GM12874 (cell line): ENCODE results near the gene LHX5.

Source experiments
- TF ChIP-seq, protein P1 (sequence below): IDR thresholded peaks from 2 replicates; pipeline ENCODE4 v1.5.1; 2011; ENCODE audit warnings: low read depth, mild to moderate bottlenecking, control low read depth, low read length, moderate library complexity; ENCODE audit not compliant: insufficient read depth

Gene LHX5

GRCh38 chr12:113440947-113441782 lies 30.5 kb downstream of the LHX5 start:
- TF ChIP-seq, protein P1, sequence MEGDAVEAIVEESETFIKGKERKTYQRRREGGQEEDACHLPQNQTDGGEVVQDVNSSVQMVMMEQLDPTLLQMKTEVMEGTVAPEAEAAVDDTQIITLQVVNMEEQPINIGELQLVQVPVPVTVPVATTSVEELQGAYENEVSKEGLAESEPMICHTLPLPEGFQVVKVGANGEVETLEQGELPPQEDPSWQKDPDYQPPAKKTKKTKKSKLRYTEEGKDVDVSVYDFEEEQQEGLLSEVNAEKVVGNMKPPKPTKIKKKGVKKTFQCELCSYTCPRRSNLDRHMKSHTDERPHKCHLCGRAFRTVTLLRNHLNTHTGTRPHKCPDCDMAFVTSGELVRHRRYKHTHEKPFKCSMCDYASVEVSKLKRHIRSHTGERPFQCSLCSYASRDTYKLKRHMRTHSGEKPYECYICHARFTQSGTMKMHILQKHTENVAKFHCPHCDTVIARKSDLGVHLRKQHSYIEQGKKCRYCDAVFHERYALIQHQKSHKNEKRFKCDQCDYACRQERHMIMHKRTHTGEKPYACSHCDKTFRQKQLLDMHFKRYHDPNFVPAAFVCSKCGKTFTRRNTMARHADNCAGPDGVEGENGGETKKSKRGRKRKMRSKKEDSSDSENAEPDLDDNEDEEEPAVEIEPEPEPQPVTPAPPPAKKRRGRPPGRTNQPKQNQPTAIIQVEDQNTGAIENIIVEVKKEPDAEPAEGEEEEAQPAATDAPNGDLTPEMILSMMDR = no peak

- TF ChIP-seq, protein P1 = no peak
Observed at GRCh38 chr12:113440336-113440735, 31.3 kb downstream of the LHX5 start.

DNA sequence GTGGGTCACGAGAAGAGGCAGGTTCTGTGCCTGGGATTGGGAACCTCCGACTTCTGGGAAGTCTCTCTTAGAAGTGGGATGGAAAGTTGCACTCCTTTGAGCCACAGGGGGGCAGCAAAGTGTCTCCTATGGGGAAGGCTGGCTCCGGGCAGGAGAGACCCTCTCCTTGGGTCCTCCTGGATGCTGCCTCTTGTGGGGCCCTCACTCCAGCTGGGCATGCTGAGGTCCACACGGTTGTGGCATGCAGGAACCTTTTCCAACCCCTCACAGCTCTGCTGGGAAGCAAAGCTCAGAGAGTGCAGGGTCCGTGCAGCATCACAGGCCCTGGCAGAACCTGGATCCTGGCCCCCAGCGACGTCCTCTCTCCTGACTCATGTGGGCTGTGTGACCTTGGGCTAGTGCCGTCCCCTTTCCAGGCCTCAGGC lies 32.1 kb downstream of the LHX5 start:
- TF ChIP-seq, protein P1 = peak; percentile 73

GRCh38 chr12:113439301-113439597 lies 32.4 kb downstream of the LHX5 start:
- TF ChIP-seq, protein P1 = no peak

GRCh38 chr12:113438523-113439300 lies 33.0 kb downstream of the LHX5 start:
- TF ChIP-seq, protein P1 = no peak

DNA sequence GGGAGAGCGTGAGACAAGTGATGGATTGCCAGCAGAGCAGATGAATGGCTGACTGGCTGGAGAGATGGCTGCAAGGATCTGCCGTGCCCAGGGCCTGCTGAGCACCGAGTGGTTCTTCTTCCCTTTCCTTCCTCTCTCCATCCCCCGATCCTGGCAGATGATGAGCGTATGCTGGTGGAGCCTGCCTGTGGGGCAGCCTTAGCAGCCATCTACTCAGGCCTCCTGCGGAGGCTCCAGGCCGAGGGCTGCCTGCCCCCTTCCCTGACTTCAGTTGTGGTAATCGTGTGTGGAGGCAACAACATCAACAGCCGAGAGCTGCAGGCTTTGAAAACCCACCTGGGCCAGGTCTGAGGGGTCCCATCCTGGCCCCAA lies 34.0 kb downstream of the LHX5 start:
- TF ChIP-seq, protein P1 = no peak

- TF ChIP-seq, protein P1 = no peak
Observed at GRCh38 chr12:113436993-113437728, 34.5 kb downstream of the LHX5 start.
